ENCODE results near the gene GAA. TPM values are rescaled to one million over a fixed set of nuclear protein-coding genes. Genes with fewer than 3 reads are reported as not detected.

GAA gene
- total RNA-seq, 3 donors from 2014 or later (not counting 1 experiment from before 2014, with no cell fraction given), result 28.5 to 35.8 (median 32.9) TPM

GRCh38 chr17:80086081-80086480 lies 15.3 kb upstream of the GAA start:
- H3K27me3 Mint-ChIP-seq (ENCODE audit: low read depth in 2 of 2), result peaks cover 0 to 6% of the 10 kb centered on the region in 2 donors
- H3K27ac ChIP-seq (ENCODE audit: low read length), result no peak overlapping the region
- WGBS (ENCODE audit: insufficient coverage), result 84% methylated on average over 17 of the region's 17 CpGs
- peaks cover 0 to 6% of the 10 kb centered on the region in 2 donors for H3K4me1 Mint-ChIP-seq
- H3K4me3 ChIP-seq (ENCODE audit: low read length), result no peak overlapping the region
- no peaks in the 10 kb centered on the region for H3K36me3 ChIP-seq (ENCODE audit: control insufficient read depth, insufficient read depth, low read length)
- H3K27me3 ChIP-seq (ENCODE audit: control insufficient read depth, insufficient read depth, low read length), result no peaks in the 10 kb centered on the region
- no peak overlapping the region for H3K27ac Mint-ChIP-seq
- no peaks in the 10 kb centered on the region for H3K9me3 ChIP-seq (ENCODE audit: control insufficient read depth, insufficient read depth, low read length)
- H3K36me3 Mint-ChIP-seq, result no peaks in the 10 kb centered on the region
- no peaks in the 10 kb centered on the region for H3K9me3 Mint-ChIP-seq
- no peak for ATAC-seq
- no peak for TF ChIP-seq CTCF (IDR thresholded peaks at IDR 0.05)
- no peak for DNase-seq
- H3K4me1 ChIP-seq (ENCODE audit: control insufficient read depth, insufficient read depth, low read length), result peaks cover 7% of the 10 kb centered on the region
- H3K4me3 Mint-ChIP-seq, result no peak overlapping the region
- intact Hi-C loops (cut with micrococcal nuclease), result no loop called here

- Histone ChIP-seq H3K4me3 (ENCODE audit: low read length) (no peak overlapping the region), H3K36me3 (ENCODE audit: control insufficient read depth, insufficient read depth, low read length) (no peaks in the 10 kb centered on the region), H3K4me1 (ENCODE audit: control insufficient read depth, insufficient read depth, low read length) (peaks cover 7% of the 10 kb centered on the region), H3K27ac (ENCODE audit: low read length) (no peak overlapping the region), H3K27me3 (ENCODE audit: control insufficient read depth, insufficient read depth, low read length) (no peaks in the 10 kb centered on the region), H3K9me3 (ENCODE audit: control insufficient read depth, insufficient read depth, low read length) (no peaks in the 10 kb centered on the region)
- Mint-ChIP-seq H3K9me3 (no peaks in the 10 kb centered on the region), H3K4me1 (peaks cover 0 to 6% of the 10 kb centered on the region in 2 donors), H3K4me3 (no peak overlapping the region), H3K27ac (no peak overlapping the region), H3K27me3 (ENCODE audit: low read depth in 2 of 2) (peaks cover 0 to 6% of the 10 kb centered on the region in 2 donors), H3K36me3 (no peaks in the 10 kb centered on the region)
- no peak for ATAC-seq
- no peak for DNase-seq
- no peak for TF ChIP-seq CTCF (IDR thresholded peaks at IDR 0.05)
- WGBS (ENCODE audit: insufficient coverage), result 80% methylated on average over 11 of the region's 11 CpGs
- intact Hi-C loops (cut with micrococcal nuclease), result no loop called here
Measured at GRCh38 chr17:80086616-80087015, 14.8 kb upstream of the GAA start.

DNA sequence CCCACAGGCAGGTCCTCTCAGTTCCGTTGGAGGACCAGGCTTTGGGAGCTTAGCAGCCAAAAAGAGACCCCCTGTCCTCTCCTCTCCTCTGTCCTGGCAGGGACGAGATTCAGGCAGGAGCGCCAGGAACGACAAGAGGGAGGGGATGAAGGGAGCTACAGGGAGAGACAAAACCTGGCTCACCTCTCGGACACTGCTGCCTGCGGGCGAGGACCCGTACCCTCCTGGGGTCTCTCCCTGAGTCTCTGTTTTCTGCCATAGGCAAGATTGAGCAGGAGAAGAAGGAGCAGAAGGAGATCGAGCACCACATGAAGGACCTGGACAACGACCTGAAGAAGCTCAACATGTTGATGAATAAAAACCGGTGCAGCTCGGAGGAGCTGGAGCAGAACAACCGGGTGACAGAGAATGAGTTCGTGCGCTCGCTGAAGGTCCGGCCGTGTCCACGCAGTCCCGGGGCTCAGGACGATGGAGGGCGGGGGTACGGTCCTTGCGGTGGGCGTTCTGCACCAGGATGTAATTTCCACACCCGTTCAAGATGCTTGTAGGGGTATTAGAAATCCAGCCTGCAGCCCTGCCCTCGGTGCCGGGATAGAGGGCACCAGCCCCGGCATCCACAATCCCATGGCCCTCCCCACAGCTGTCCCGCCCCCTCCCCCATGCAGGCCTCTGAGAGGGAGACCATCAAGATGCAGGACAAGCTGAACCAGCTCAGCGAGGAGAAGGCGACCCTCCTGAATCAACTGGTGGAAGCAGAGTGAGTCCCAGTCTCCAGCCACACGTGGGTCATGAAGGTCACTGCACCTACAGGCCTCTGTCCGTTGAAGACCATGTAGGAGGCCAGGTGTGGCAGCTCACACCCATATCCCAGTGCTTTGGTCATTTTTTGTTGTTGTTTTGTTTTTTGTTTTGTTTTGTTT lies 13.8 kb upstream of the GAA start:
- 85% methylated on average over 34 of the region's 34 CpGs for WGBS (ENCODE audit: insufficient coverage)
- no peak overlapping the region for H3K4me3 ChIP-seq (ENCODE audit: low read length)
- intact Hi-C loops (cut with micrococcal nuclease), result no loop called here
- no peak for ATAC-seq
- H3K36me3 ChIP-seq (ENCODE audit: control insufficient read depth, insufficient read depth, low read length), result no peaks in the 10 kb centered on the region
- H3K4me1 ChIP-seq (ENCODE audit: control insufficient read depth, insufficient read depth, low read length), result peaks cover 6% of the 10 kb centered on the region
- no peak overlapping the region for H3K4me3 Mint-ChIP-seq
- peaks cover 0 to 4% of the 10 kb centered on the region in 2 donors for H3K4me1 Mint-ChIP-seq
- no peak for TF ChIP-seq CTCF (IDR thresholded peaks at IDR 0.05)
- H3K27ac Mint-ChIP-seq, result no peak overlapping the region
- DNase-seq, result no peak
- no peaks in the 10 kb centered on the region for H3K36me3 Mint-ChIP-seq
- no peaks in the 10 kb centered on the region for H3K9me3 ChIP-seq (ENCODE audit: control insufficient read depth, insufficient read depth, low read length)
- H3K27ac ChIP-seq (ENCODE audit: low read length), result no peak overlapping the region
- H3K27me3 Mint-ChIP-seq (ENCODE audit: low read depth in 2 of 2), result peaks cover 0 to 6% of the 10 kb centered on the region in 2 donors
- H3K9me3 Mint-ChIP-seq, result no peaks in the 10 kb centered on the region
- no peaks in the 10 kb centered on the region for H3K27me3 ChIP-seq (ENCODE audit: control insufficient read depth, insufficient read depth, low read length)

Data from natural killer cell (primary cell).